ENCODE results near the gene LCMT1.
A peak's percentile ranks its signal among the peaks of the same experiment; 100 is the strongest.
"Not testable (repeated sequence)": the region's sequence is repeated elsewhere in the genome, so short reads cannot be mapped to it uniquely, and the experiment has no call there.

The LCMT1 gene

GRCh38 chr16:25111403-25112166 lies at the start of gene LCMT1:
LCMT1 (plus strand) TSS chr16:25111742; CDS start chr16:25111884, 142 bp downstream.
- TF ChIP-seq GATA1 (IDR thresholded peaks at IDR 0.05; ENCODE audit: low read depth, low read length) (no peak), POLR2A (IDR thresholded peaks at IDR 0.05; ENCODE audit: low read length) (peak; percentile 76)
- DNase-seq, result peak; percentile 97 to 98

- TF ChIP-seq POLR2A (IDR thresholded peaks at IDR 0.05; ENCODE audit: low read length) (no peak), GATA1 (IDR thresholded peaks at IDR 0.05; ENCODE audit: low read depth, low read length) (no peak)
- DNase-seq, result no peak
Measured at GRCh38 chr16:25063102-25063501, 48.4 kb upstream of the LCMT1 start.

GRCh38 chr16:25063865-25064264 lies 47.7 kb upstream of the LCMT1 start:
- peak; percentile 56 to 80 for DNase-seq

GRCh38 chr16:25064281-25064680 lies 47.3 kb upstream of the LCMT1 start:
- not testable (repeated sequence) for DNase-seq

More at GRCh38 chr16:25063865-25064264, 47.7 kb upstream of the LCMT1 start:
- TF ChIP-seq POLR2A (IDR thresholded peaks at IDR 0.05; ENCODE audit: low read length), result no peak

- TF ChIP-seq GATA1 (IDR thresholded peaks at IDR 0.05; ENCODE audit: low read depth, low read length) (no peak), POLR2A (IDR thresholded peaks at IDR 0.05; ENCODE audit: low read length) (no peak)
- no peak for DNase-seq
Measured at GRCh38 chr16:25064937-25065336, 46.6 kb upstream of the LCMT1 start.

- DNase-seq, result no peak
- TF ChIP-seq GATA1 (IDR thresholded peaks at IDR 0.05; ENCODE audit: low read depth, low read length) (no peak), POLR2A (IDR thresholded peaks at IDR 0.05; ENCODE audit: low read length) (no peak)
Measured at GRCh38 chr16:25065899-25066298, 45.6 kb upstream of the LCMT1 start.

DNA sequence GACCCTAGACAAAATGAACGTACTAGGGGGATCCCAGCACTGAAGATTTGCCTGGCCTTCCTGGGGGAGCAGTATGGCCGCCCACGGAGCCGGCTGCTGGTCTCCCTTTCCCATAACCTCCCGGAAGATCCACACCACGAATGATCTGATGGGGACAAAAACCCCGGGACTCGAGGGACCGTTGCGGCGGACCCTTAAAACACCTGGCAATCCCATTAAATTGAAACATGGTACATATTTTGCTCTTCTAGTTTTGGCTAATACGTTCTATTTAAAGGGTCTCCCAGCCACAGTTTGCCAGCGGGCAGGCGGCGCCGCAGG lies 45.2 kb upstream of the LCMT1 start:
- no peak for TF ChIP-seq POLR2A (IDR thresholded peaks at IDR 0.05; ENCODE audit: low read length)
- TF ChIP-seq GATA1 (IDR thresholded peaks at IDR 0.05; ENCODE audit: low read depth, low read length), result no peak
- no peak for DNase-seq

- TF ChIP-seq GATA1 (IDR thresholded peaks at IDR 0.05; ENCODE audit: low read depth, low read length) (no peak), POLR2A (IDR thresholded peaks at IDR 0.05; ENCODE audit: low read length) (peak; percentile 82)
Measured at GRCh38 chr16:25066747-25067631, 44.6 kb upstream of the LCMT1 start.

DNA sequence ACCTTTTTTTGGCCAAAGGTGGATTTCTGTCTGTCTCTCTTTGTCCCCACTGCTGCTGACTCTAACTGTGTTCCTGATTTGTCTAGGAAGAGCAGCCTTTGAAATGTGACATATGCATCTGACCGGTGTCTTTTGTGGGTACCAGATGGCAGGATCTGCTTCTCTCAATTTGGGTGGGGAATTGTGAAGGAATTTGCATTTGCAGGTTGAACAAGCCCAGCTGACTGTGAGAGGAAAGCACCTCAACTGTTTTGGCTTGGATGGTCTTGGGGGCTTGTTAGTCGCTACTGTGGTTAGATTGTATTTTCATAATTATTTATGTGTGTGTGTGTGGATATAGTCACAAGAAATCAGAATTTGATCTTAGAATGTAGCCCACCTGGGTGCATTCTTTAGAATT lies 37.7 kb upstream of the LCMT1 start:
- DNase-seq, result no peak
- TF ChIP-seq GATA1 (IDR thresholded peaks at IDR 0.05; ENCODE audit: low read depth, low read length), result no peak
- TF ChIP-seq POLR2A (IDR thresholded peaks at IDR 0.05; ENCODE audit: low read length), result no peak

More at GRCh38 chr16:25066747-25067631, 44.6 kb upstream of the LCMT1 start:
- peak; percentile 89 to 93 for DNase-seq

GRCh38 chr16:25078386-25078978 lies 33.1 kb upstream of the LCMT1 start:
- TF ChIP-seq GATA1 (IDR thresholded peaks at IDR 0.05; ENCODE audit: low read depth, low read length) (no peak), POLR2A (IDR thresholded peaks at IDR 0.05; ENCODE audit: low read length) (no peak)
- peak in 1 of 2 experiments; percentile 17 for DNase-seq

GRCh38 chr16:25079637-25080378 lies 31.7 kb upstream of the LCMT1 start:
- peak; percentile 78 to 94 for DNase-seq
- TF ChIP-seq GATA1 (IDR thresholded peaks at IDR 0.05; ENCODE audit: low read depth, low read length), result no peak
- TF ChIP-seq POLR2A (IDR thresholded peaks at IDR 0.05; ENCODE audit: low read length), result no peak

GRCh38 chr16:25080420-25081131 lies 31.0 kb upstream of the LCMT1 start:
- no peak for DNase-seq
- no peak for TF ChIP-seq POLR2A (IDR thresholded peaks at IDR 0.05; ENCODE audit: low read length)
- TF ChIP-seq GATA1 (IDR thresholded peaks at IDR 0.05; ENCODE audit: low read depth, low read length), result no peak

- peak; percentile 13 to 66 for DNase-seq
- TF ChIP-seq GATA1 (IDR thresholded peaks at IDR 0.05; ENCODE audit: low read depth, low read length) (no peak), POLR2A (IDR thresholded peaks at IDR 0.05; ENCODE audit: low read length) (no peak)
Measured at GRCh38 chr16:25081702-25082101, 29.8 kb upstream of the LCMT1 start.
